CD4-positive, alpha-beta T cell (primary cell): Measurements from ENCODE around the gene WDR93. TPM values are rescaled to one million over a fixed set of nuclear protein-coding genes. Genes with fewer than 3 reads are reported as not detected.

Experiments used
- ATAC-seq: fragments of 200-7000 bp; cut with Tn5 transposase; one replicate; pipeline ENCODE4 v1.10.0; 2022; ENCODE audit warnings: mild to moderate bottlenecking; ENCODE audit not compliant: poor library complexity
- CTCF ChIA-PET: fragments of 350-600 bp; sonication (Branson Sonifier 250); formaldehyde crosslinking; loops from one replicate; lab custom pipeline; 2021; ENCODE audit warnings: antibody characterized with exemption, inconsistent platforms; lab: Charles Lee
- POLR2A ChIA-PET: fragments of 350-600 bp; sonication (Branson Sonifier 250); formaldehyde crosslinking; loops from one replicate; lab custom pipeline; 2021; ENCODE audit warnings: antibody characterized with exemption, inconsistent platforms; lab: Charles Lee
- DNase-seq, 14 experiments: peaks; one replicate each; pipeline ENCODE4 v3.0.0-alpha.2; 2013 to 2020; ENCODE audit warnings: mixed read lengths in 2 of 14
- H3K27ac ChIP-seq, 2 donors: one replicate each; pipeline versions ENCODE4 v1.5.1 to v1.7.0; 2013; ENCODE audit warnings: low read length in 2 of 2, low read depth in 1 of 2, mild to moderate bottlenecking in 1 of 2
- H3K27me3 ChIP-seq, 2 experiments: 1 replicate in 1 of 2; 2 replicates in 1 of 2; pipeline versions ENCODE4 v1.6.1 to v1.7.0; 2013; ENCODE audit warnings: low read length in 2 of 2, control low read depth in 1 of 2, mild to moderate bottlenecking in 1 of 2, moderate library complexity in 1 of 2; ENCODE audit not compliant: insufficient read depth in 2 of 2, control insufficient read depth in 1 of 2
- H3K36me3 ChIP-seq: one replicate; pipeline ENCODE4 v1.6.1; 2013; ENCODE audit warnings: low read length, control low read depth; ENCODE audit not compliant: insufficient read depth
- H3K4me1 ChIP-seq: one replicate; pipeline ENCODE4 v1.6.1; 2013; ENCODE audit warnings: low read length, control low read depth; ENCODE audit not compliant: insufficient read depth
- H3K4me3 ChIP-seq: one replicate; pipeline ENCODE4 v1.5.1; 2013; ENCODE audit warnings: mild to moderate bottlenecking, low read length, moderate library complexity
- H3K9me3 ChIP-seq, 2 experiments: 1 replicate in 1 of 2; 2 replicates in 1 of 2; pipeline versions ENCODE4 v1.6.1 to v1.7.0; 2013; ENCODE audit warnings: low read length in 2 of 2, mild to moderate bottlenecking in 2 of 2, control low read depth in 1 of 2, moderate library complexity in 1 of 2; ENCODE audit not compliant: control insufficient read depth in 1 of 2, insufficient read depth in 1 of 2
- H3K27ac Mint-ChIP-seq: one replicate; pipeline ENCODE4 v1.8.0; 2020; ENCODE audit warnings: mixed read lengths
- H3K27me3 Mint-ChIP-seq: one replicate; pipeline ENCODE4 v1.8.0; 2021; ENCODE audit warnings: mixed read lengths
- H3K36me3 Mint-ChIP-seq: one replicate; pipeline ENCODE4 v1.8.0; 2021; ENCODE audit warnings: low read depth, mixed read lengths
- H3K4me1 Mint-ChIP-seq: one replicate; pipeline ENCODE4 v1.8.0; 2021; ENCODE audit warnings: low read depth, mixed read lengths
- H3K4me3 Mint-ChIP-seq: one replicate; pipeline ENCODE4 v1.8.0; 2020; ENCODE audit warnings: mild to moderate bottlenecking, mixed read lengths
- H3K9me3 Mint-ChIP-seq: one replicate; pipeline ENCODE4 v1.8.0; 2020; ENCODE audit warnings: mixed read lengths
- CTCF ChIP-seq: fragments of 200-600 bp; IDR thresholded peaks from one replicate; pipeline ENCODE4 v1.8.0; 2022; ENCODE audit warnings: antibody characterized with exemption, mild to moderate bottlenecking
- intact Hi-C, 2 experiments: fragments of 100-400 bp; cut with DNase I in 1 of 2; cut with micrococcal nuclease in 1 of 2; formaldehyde crosslinking; loops; one replicate each; pipeline versions ENCODE4 v1.15.1 to v1.9.0; 2023 to 2025; cut with DNase I, micrococcal nuclease
- total RNA-seq, 174 experiments: library from RNA in 2 of 174; stranded (reverse) in 2 of 174; gene quantifications; one replicate each; pipeline ENCODE4 v1.2.3 and lab custom pipeline; 2021 to 2026

Gene WDR93
- total RNA-seq, 2 experiments from 2014 or later = not detected

GRCh38 chr15:89790206-89790605, 99.6 kb downstream of the WDR93 start:
- no peak for TF ChIP-seq CTCF
- intact Hi-C loops = no loop called here
- CTCF ChIA-PET = no interaction called here

GRCh38 chr15:89790661-89791060, 100.0 kb downstream of the WDR93 start:
- DNase-seq = no peak
- intact Hi-C loops = no loop called here

More at GRCh38 chr15:89790206-89790605, 99.6 kb downstream of the WDR93 start:
- Histone ChIP-seq H3K4me1 (no peaks in the 10 kb centered on the region), H3K27me3 (no peaks in the 10 kb centered on the region), H3K4me3 (no peak overlapping the region), H3K27ac (no peak overlapping the region), H3K9me3 (peaks cover 3 to 13% of the 10 kb centered on the region in 2 experiments), H3K36me3 (no peaks in the 10 kb centered on the region)
- H3K27me3 Mint-ChIP-seq = peaks cover 5% of the 10 kb centered on the region
- peaks cover 8% of the 10 kb centered on the region for H3K9me3 Mint-ChIP-seq
- H3K4me1 Mint-ChIP-seq = no peaks in the 10 kb centered on the region
- no peak for DNase-seq
- POLR2A ChIA-PET = no interaction called here
- no peak overlapping the region for H3K27ac Mint-ChIP-seq
- no peak for ATAC-seq
- no peak overlapping the region for H3K4me3 Mint-ChIP-seq
- no peaks in the 10 kb centered on the region for H3K36me3 Mint-ChIP-seq

GRCh38 chr15:89792106-89792805, 101.6 kb downstream of the WDR93 start:
- H3K4me3 Mint-ChIP-seq = no peak overlapping the region
- no peaks in the 10 kb centered on the region for H3K36me3 ChIP-seq
- intact Hi-C loops = no loop called here
- H3K4me1 ChIP-seq = no peaks in the 10 kb centered on the region
- H3K27me3 ChIP-seq = no peaks in the 10 kb centered on the region
- peaks cover 5% of the 10 kb centered on the region for H3K27me3 Mint-ChIP-seq
- no peak for DNase-seq
- no peak for ATAC-seq
- H3K27ac ChIP-seq = no peak overlapping the region
- no peaks in the 10 kb centered on the region for H3K36me3 Mint-ChIP-seq
- H3K4me3 ChIP-seq = no peak overlapping the region
- ChIA-PET POLR2A (no interaction called here), CTCF (no interaction called here)
- peaks cover 11% of the 10 kb centered on the region for H3K9me3 Mint-ChIP-seq
- no peak overlapping the region for H3K27ac Mint-ChIP-seq
- no peaks in the 10 kb centered on the region for H3K4me1 Mint-ChIP-seq
- no peak for TF ChIP-seq CTCF
- peaks cover 10 to 12% of the 10 kb centered on the region in 2 experiments for H3K9me3 ChIP-seq

More at GRCh38 chr15:89790661-89791060, 100.0 kb downstream of the WDR93 start:
- Mint-ChIP-seq H3K27me3 (peaks cover 5% of the 10 kb centered on the region), H3K9me3 (peaks cover 8% of the 10 kb centered on the region), H3K36me3 (no peaks in the 10 kb centered on the region), H3K4me1 (no peaks in the 10 kb centered on the region), H3K27ac (no peak overlapping the region), H3K4me3 (no peak overlapping the region)
- H3K27me3 ChIP-seq = no peaks in the 10 kb centered on the region
- CTCF ChIA-PET = no interaction called here
- H3K4me3 ChIP-seq = no peak overlapping the region
- H3K4me1 ChIP-seq = no peaks in the 10 kb centered on the region
- POLR2A ChIA-PET = no interaction called here
- TF ChIP-seq CTCF = no peak
- no peak for ATAC-seq
- no peak overlapping the region for H3K27ac ChIP-seq
- no peaks in the 10 kb centered on the region for H3K36me3 ChIP-seq
- H3K9me3 ChIP-seq = peaks cover 3 to 13% of the 10 kb centered on the region in 2 experiments

Other genes with a start within 250 kb of the WDR93 start
- gene RHCG, start 194.2 kb upstream of the WDR93 start, total RNA-seq = not detected
- gene TICRR, start 115.3 kb upstream of the WDR93 start, total RNA-seq = under 1 TPM; 0.05 to 0.06 TPM
- gene KIF7, start 35.3 kb upstream of the WDR93 start, total RNA-seq = under 1 TPM; 0.08 to 0.20 TPM
- under 1 TPM; 0.08 to 0.22 TPM for gene PLIN1, start 11.4 kb upstream of the WDR93 start, total RNA-seq
- under 1 TPM; 0.22 TPM for gene PEX11A, start 57 bp upstream of the WDR93 start, total RNA-seq
- under 1 TPM in 1 of 2 experiments, not detected in 1; 0.22 TPM for gene MESP1, start 60.4 kb downstream of the WDR93 start, total RNA-seq
- gene MESP2, start 85.5 kb downstream of the WDR93 start, total RNA-seq = not detected
- gene ANPEP, start 124.0 kb downstream of the WDR93 start, total RNA-seq = 1 to 10 TPM; 1.9 to 2.7 TPM
- 10 to 100 TPM; 18.9 to 20.5 TPM for gene AP3S2, start 203.2 kb downstream of the WDR93 start, total RNA-seq
- gene ARPIN, start 222.1 kb downstream of the WDR93 start, total RNA-seq = not detected